K562 (cell line): ENCODE data around the gene GALNS. TPM values are rescaled to one million over a fixed set of nuclear protein-coding genes. Genes with fewer than 3 reads are reported as not detected.

ENCODE experiments used
- ATF2 ChIP-seq: sonication (generic); formaldehyde crosslinking; IDR thresholded peaks from 2 replicates; pipeline ENCODE4 v1.8.1; 2022; ENCODE audit warnings: missing genetic modification reagents
- CREBBP ChIP-seq: IDR thresholded peaks from one replicate; pipeline ENCODE4 v1.6.1; 2012; ENCODE audit warnings: low read depth, mild to moderate bottlenecking, control low read depth, inconsistent platforms, low read length
- ERF ChIP-seq: fragments of 450-650 bp; formaldehyde crosslinking; IDR thresholded peaks from 2 replicates; pipeline ENCODE4 v1.4.0; 2020; ENCODE audit warnings: mild to moderate bottlenecking, mixed read lengths
- HNRNPLL ChIP-seq: fragments of 200-400 bp; formaldehyde crosslinking; IDR thresholded peaks from 2 replicates; pipeline ENCODE4 v1.6.1; 2017; ENCODE audit warnings: low read length, low read depth, mild to moderate bottlenecking; ENCODE audit not compliant: poor library complexity, severe bottlenecking
- MAZ ChIP-seq, 2 experiments: fragments of 450-650 bp in 1 of 2; sonication (generic) in 1 of 2; formaldehyde crosslinking; IDR thresholded peaks in 1 of 2; conservative IDR thresholded peaks in 1 of 2; 2 replicates each; pipeline versions ENCODE4 v1.4.0 to v1.5.0; 2020; ENCODE audit warnings: mild to moderate bottlenecking in 1 of 2, missing genetic modification reagents in 1 of 2
- NCOA2 ChIP-seq, 2 experiments: fragments of 450-650 bp; IDR thresholded peaks; 2 replicates each; pipeline ENCODE4 v1.6.1; 2018; ENCODE audit warnings: mild to moderate bottlenecking in 2 of 2, moderate library complexity in 1 of 2; ENCODE audit not compliant: partially characterized antibody in 2 of 2
- PCBP1 ChIP-seq: fragments of 200-400 bp; formaldehyde crosslinking; IDR thresholded peaks from 2 replicates; pipeline ENCODE4 v1.6.1; 2018; ENCODE audit warnings: mild to moderate bottlenecking, low read depth, low read length; ENCODE audit not compliant: poor library complexity, severe bottlenecking
- PTRF ChIP-seq: fragments of 450-650 bp; IDR thresholded peaks from 2 replicates; pipeline ENCODE4 v1.6.1; 2016; ENCODE audit warnings: mild to moderate bottlenecking, missing genetic modification characterization, missing compliant biosample characterization
- RBM14 ChIP-seq: fragments of 200-400 bp; formaldehyde crosslinking; IDR thresholded peaks from 2 replicates; pipeline ENCODE4 v1.6.1; 2018; ENCODE audit warnings: low read depth, mild to moderate bottlenecking, low read length, moderate library complexity, borderline replicate concordance; ENCODE audit not compliant: insufficient read depth
- SIN3A ChIP-seq, 2 experiments: fragments of 150-350 bp in 1 of 2; IDR thresholded peaks; 2 replicates each; pipeline ENCODE4 v1.6.1; 2011 to 2016; ENCODE audit warnings: borderline replicate concordance in 2 of 2, low read depth in 2 of 2, low read length in 2 of 2, mild to moderate bottlenecking in 2 of 2, moderate library complexity in 2 of 2; ENCODE audit not compliant: control insufficient read depth in 1 of 2
- SRSF9 ChIP-seq: fragments of 200-400 bp; formaldehyde crosslinking; IDR thresholded peaks from 2 replicates; pipeline ENCODE4 v1.6.1; 2017; ENCODE audit warnings: low read depth, low read length, borderline replicate concordance
- SUPT5H ChIP-seq: fragments of 450-650 bp; IDR thresholded peaks from 2 replicates; pipeline ENCODE4 v1.6.1; 2016
- TBL1XR1 ChIP-seq, 2 experiments: IDR thresholded peaks; 2 replicates each; pipeline ENCODE4 v1.6.1; 2012; ENCODE audit warnings: improper control_type of control experiment in 2 of 2, low read length in 2 of 2, mild to moderate bottlenecking in 1 of 2
- THRAP3 ChIP-seq: fragments of 450-650 bp; IDR thresholded peaks from 2 replicates; pipeline ENCODE4 v1.6.1; 2016; ENCODE audit warnings: mild to moderate bottlenecking, inconsistent platforms, borderline replicate concordance
- YBX1 ChIP-seq: fragments of 450-650 bp; IDR thresholded peaks from 2 replicates; pipeline ENCODE4 v1.7.1; 2016; ENCODE audit warnings: mild to moderate bottlenecking
- ZBTB43 ChIP-seq: sonication (generic); formaldehyde crosslinking; IDR thresholded peaks from 2 replicates; pipeline ENCODE4 v1.8.0; 2023; ENCODE audit warnings: mild to moderate bottlenecking, missing genetic modification reagents
- ZNF609 ChIP-seq: sonication (generic); formaldehyde crosslinking; IDR thresholded peaks from 2 replicates; pipeline ENCODE4 v1.8.1; 2023; ENCODE audit warnings: missing genetic modification reagents, mild to moderate bottlenecking, borderline replicate concordance
- ZNF77 ChIP-seq: fragments of 250-450 bp; sonication (Bioruptor Pico); IDR thresholded peaks from 2 replicates; pipeline ENCODE4 v1.5.0; 2020
- polyA plus RNA-seq, 8 experiments: library from polyadenylated mRNA; depleted of rRNA in 4 of 8; stranded (reverse) in 5 of 8; unstranded in 3 of 8; fragments of >200 nt; fragmentation: Nextera tagmentation in 2 of 8; fragmentation: Illumina TruSeq in 1 of 8; extraction: Ambion mirVana in 2 of 8; extraction: Trizol in 1 of 8; gene quantifications; 2 replicates each; pipeline versions ENCODE4 v1.2.1 to v1.2.3, GENCODE V29; 2011 to 2014; ENCODE audit warnings: inconsistent platforms in 1 of 8, missing spikeins in 1 of 8
- total RNA-seq, 7 experiments: library from RNA; depleted of rRNA in 6 of 7; stranded (reverse); fragments of >200 nt in 6 of 7; fragmentation: Illumina TruSeq in 2 of 7; extraction: Trizol in 2 of 7; gene quantifications; 2 replicates each; pipeline versions ENCODE4 v1.2.1 to v1.2.3, GENCODE V29; 2011 to 2021; ENCODE audit warnings: low replicate concordance in 1 of 7
- TF ChIP-seq, protein P1 (sequence below), 3 experiments: fragments of 200-800 bp in 1 of 3; sonication (Bioruptor generic) in 1 of 3; sonication (generic) in 1 of 3; formaldehyde crosslinking in 1 of 3; IDR thresholded peaks; 2 replicates each; pipeline versions ENCODE4 v1.6.1 to v1.8.0; 2016 to 2022; ENCODE audit warnings: mild to moderate bottlenecking in 2 of 3, missing compliant biosample characterization in 2 of 3, missing genetic modification characterization in 2 of 3, missing genetic modification reagents in 1 of 3

GALNS gene
- total and polyA plus RNA-seq, 9 of the 15 experiments (the other 6 are each of a cell fraction or from before 2014, with no cell fraction given): 0.38 to 13.2 (median 4.3) TPM

DNA sequence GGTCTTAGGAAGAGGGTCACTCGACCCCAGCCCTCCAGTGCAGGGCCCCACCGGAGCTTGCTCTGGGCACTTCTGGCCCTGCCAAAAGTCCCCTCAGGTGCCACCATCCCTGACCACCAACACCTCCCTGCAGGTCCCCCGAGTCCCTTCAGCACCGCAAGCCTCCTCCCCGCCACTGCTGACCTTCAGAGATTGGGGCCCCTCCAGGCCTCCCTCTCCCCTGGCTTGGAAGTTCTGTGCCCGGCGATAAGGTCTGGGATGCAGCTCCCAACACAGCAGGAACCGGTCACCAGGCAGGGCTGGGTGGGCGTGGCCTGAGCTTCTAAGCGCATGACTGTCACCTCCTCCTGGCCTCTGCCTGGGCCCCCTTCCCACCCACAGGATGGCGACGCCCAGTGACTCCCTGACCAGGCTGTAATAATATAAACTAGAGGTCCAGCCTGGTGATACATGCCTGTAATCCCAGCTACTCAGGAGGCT is 82.9 kb downstream of the GALNS start (continued):
- TF ChIP-seq PCBP1 (peak; percentile 83), ZNF77 (CRISPR knock-in tag) (no peak), SIN3A (IDR thresholded peaks at IDR 0.05; ENCODE audit: borderline replicate concordance in 2 of 2, control insufficient read depth in 1 of 2, low read depth in 2 of 2, low read length in 2 of 2) (peak in 1 of 2 experiments; percentile 87; a peak in 2 of 4 replicates), ZNF609 (CRISPR knock-in tag) (peak; percentile 47; the same call in 1 of the 2 replicates), CREBBP (no peak), NCOA2 (IDR thresholded peaks at IDR 0.05; ENCODE audit: partially characterized antibody in 2 of 2) (no peak), SRSF9 (no peak), ZBTB43 (CRISPR knock-in tag) (no peak), ERF (CRISPR knock-in tag) (peak; percentile 87; the same call in 1 of the 2 replicates), PTRF (no peak), HNRNPLL (no peak), MAZ (CRISPR knock-in tag; conservative IDR thresholded peaks at IDR 0.05 in 1 of 2, IDR thresholded peaks at IDR 0.05 in 1 of 2) (peak; percentile 88 to 97), SUPT5H (peak; percentile 55; the same call in 1 of the 2 replicates), TBL1XR1 (IDR thresholded peaks at IDR 0.05; ENCODE audit: low read length in 2 of 2) (peak; percentile 45 to 78; a peak in 3 of 4 replicates), RBM14 (no peak), ATF2 (no peak), YBX1 (no peak), THRAP3 (no peak)
- TF ChIP-seq, protein P1, sequence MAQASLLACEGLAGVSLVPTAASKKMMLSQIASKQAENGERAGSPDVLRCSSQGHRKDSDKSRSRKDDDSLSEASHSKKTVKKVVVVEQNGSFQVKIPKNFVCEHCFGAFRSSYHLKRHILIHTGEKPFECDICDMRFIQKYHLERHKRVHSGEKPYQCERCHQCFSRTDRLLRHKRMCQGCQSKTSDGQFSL (CRISPR knock-in tag; IDR thresholded peaks at IDR 0.05): no peak
- TF ChIP-seq, protein P1 (tag; IDR thresholded peaks at IDR 0.05): no peak
